ENCODE results near the gene PLAGL2. TPM values are rescaled to one million over a fixed set of nuclear protein-coding genes. Genes with fewer than 3 reads are reported as not detected.
A peak's percentile ranks its signal among the peaks of the same experiment; 100 is the strongest.
"Not testable (repeated sequence)": the region's sequence is repeated elsewhere in the genome, so short reads cannot be mapped to it uniquely, and the experiment has no call there.

The PLAGL2 gene
- polyA plus RNA-seq, 3 donors from 2014 or later: 1.3 to 3.4 (median 1.6) TPM

DNA sequence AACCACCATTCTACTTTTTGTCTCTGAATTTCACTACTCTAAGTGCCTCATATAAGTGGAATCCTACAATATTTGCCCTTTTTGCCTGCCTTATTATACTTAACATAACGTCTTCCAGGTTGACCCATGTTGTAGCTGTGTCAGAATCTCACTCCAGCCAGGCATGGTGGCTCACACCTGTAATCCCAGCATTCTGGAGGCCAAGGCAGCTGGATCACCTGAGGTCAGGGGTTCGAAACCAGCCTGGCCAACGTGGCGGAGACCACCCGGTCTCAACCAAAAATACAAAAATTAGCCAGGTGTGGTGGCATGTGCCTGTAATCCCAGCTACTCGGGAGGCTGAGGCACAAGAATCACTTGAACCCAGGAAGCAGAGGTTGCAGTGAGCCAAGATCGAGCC, 29.8 kb downstream of the PLAGL2 start:
- H3K27me3 Mint-ChIP-seq (ENCODE audit: low read depth in 3 of 3); H3K27ac Mint-ChIP-seq; H3K9me3 Mint-ChIP-seq; H3K4me1 Mint-ChIP-seq; DNase-seq; H3K4me3 Mint-ChIP-seq; H3K36me3 Mint-ChIP-seq: not testable (repeated sequence)

DNA sequence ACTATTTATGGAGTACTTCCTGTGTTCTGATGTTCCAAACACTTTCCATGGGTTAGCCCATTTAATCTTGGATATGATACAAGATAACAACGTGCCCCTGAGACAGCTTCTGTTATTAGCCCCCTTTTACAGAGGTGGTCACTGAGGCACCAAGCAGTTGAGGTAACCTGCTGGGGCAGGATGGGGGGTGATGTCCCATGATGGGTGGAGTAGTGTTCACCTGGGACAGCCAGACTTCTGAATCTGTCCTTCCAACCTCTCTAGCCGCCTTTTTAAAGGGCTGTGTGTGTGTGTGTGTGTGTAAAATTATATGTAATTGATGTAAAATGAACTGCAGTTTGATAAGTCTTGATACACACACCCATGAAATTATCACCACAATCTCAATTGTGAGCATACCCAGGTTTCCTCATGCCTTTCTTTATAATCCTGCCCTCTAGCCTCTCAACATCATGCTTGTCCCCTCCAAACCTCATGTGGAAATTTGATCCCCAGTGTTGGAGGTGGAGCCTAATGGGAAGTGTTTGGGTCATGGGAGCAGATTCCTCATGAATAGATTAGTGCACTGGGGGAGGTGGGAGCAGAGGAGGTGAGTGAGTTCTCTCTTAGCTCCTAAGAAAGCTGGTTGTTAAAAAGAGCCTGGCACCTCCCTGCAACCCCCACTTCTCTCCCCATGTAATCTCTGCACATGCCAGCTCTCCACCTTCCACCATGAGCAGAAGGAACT, 39.2 kb downstream of the PLAGL2 start:
- H3K27me3 Mint-ChIP-seq (ENCODE audit: low read depth in 3 of 3): no peaks in the 10 kb centered on the region
- DNase-seq: no peak
- no peaks in the 10 kb centered on the region for H3K4me1 Mint-ChIP-seq
- no peak overlapping the region for H3K4me3 Mint-ChIP-seq
- no peak overlapping the region for H3K27ac Mint-ChIP-seq
- H3K9me3 Mint-ChIP-seq: no peaks in the 10 kb centered on the region
- peaks cover 4 to 24% (median 7%) of the 10 kb centered on the region in 3 donors for H3K36me3 Mint-ChIP-seq

DNA sequence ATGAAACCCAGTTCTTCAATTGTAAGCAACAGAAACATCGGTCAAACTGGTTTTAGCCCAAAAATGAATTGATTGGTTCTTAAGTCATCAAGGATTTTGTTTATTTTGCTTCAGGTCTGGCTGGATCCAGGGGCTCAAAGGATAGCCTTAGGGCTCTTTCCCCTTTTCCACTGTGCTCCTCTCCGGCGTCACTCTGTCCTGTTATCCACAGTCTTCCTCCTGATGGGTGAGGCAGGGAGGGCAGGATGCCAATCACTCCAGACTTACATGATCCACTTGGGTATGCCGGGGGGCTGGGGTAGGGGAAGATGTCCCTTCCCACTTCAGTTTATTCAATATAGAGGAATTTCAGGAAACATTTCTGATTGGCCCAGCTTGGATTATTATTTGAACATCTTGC, 40.0 kb downstream of the PLAGL2 start:
- DNase-seq: no peak
- H3K4me3 Mint-ChIP-seq: no peak overlapping the region
- H3K4me1 Mint-ChIP-seq: no peaks in the 10 kb centered on the region
- H3K9me3 Mint-ChIP-seq: no peaks in the 10 kb centered on the region
- H3K27ac Mint-ChIP-seq: peak overlapping the region in 1 of 6 donors; percentile 53
- H3K27me3 Mint-ChIP-seq (ENCODE audit: low read depth in 3 of 3): no peaks in the 10 kb centered on the region
- peaks cover 6 to 26% (median 9%) of the 10 kb centered on the region in 3 donors for H3K36me3 Mint-ChIP-seq

DNA sequence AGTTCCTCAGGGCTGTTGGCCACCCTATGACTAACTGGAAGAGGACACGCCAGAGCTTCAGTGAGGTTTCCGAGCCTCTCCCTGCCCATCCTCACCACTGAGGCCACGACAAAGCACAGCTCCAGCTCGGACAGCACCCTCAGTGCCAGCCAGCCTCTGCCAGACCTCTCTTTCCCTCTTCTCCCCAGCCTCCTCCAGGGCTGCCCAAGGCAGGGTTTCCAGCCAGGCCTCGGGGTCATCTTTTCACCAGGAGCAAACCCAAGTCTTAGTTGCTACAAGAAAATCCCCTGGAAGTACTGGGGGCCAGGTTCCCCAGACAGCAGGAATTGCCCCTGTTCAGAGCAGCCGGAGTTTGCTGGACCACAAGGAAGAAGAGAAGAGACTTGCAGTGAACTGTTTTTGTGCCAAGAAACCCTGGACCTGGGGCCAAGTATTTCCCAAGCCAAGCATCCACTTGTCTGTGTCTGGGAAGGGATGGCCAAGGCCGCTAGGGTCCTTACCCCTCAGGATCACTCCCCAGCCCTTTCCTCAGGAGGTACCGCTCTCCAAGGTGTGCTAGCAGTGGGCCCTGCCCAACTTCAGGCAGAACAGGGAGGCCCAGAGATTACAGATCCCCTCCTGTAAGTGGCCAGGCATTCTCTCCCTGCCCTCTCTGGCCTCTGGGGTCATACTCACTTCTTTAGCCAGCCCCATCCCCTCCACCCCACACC, 41.6 kb downstream of the PLAGL2 start:
- no peak overlapping the region for H3K27ac Mint-ChIP-seq
- no peak for DNase-seq
- no peaks in the 10 kb centered on the region for H3K27me3 Mint-ChIP-seq (ENCODE audit: low read depth in 3 of 3)
- no peak overlapping the region for H3K4me3 Mint-ChIP-seq
- H3K36me3 Mint-ChIP-seq: peaks cover 19 to 42% (median 22%) of the 10 kb centered on the region in 3 donors
- no peaks in the 10 kb centered on the region for H3K9me3 Mint-ChIP-seq
- H3K4me1 Mint-ChIP-seq: no peaks in the 10 kb centered on the region

DNA sequence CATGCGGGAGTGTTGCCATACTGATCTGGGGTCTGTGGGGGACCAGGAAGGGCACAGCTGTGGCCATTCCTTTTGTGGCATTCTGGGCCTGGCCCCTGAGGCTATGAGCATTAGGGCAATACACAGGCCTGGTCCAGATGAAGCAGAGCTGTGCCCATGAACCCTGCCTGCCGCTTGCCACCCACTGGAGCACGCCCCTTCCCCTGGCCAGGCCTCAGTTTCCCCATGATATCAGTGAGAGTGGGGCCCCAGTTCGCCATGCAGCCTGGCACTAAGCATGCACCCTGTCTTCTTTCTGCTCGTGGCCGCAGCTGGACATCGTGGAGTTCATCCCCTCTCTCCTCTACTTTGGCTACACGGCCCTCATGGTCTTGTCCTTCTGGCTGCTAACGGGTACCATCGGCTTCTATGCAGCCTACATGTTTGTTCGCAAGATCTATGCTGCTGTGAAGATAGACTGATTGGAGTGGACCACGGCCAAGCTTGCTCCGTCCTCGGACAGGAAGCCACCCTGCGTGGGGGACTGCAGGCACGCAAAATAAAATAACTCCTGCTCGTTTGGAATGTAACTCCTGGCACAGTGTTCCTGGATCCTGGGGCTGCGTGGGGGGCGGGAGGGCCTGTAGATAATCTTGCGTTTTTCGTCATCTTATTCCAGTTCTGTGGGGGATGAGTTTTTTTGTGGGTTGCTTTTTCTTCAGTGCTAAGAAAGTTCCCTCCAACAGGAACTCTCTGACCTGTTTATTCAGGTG, 42.4 kb downstream of the PLAGL2 start:
- Mint-ChIP-seq H3K4me3 (no peak overlapping the region), H3K36me3 (peaks cover 19 to 47% (median 24%) of the 10 kb centered on the region in 3 donors), H3K4me1 (no peaks in the 10 kb centered on the region)

DNA sequence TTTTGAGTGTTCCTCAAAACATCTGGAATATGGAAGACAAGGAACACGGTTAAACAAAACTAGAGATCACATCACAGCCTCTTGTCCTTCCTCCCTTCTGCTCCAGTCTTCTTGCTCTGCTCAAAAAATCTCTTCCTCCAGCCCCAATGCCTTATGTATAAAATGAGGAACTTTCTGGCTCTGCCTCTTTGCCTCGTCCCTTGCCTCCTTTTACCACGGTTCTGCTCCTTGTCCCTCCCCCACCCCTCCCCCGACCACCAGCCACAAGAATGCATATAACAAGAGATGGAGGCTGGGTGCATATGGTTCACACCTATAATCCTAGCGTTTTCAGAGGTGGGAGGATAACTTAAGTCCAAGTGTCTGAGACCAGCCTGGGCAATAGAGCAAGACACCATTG, 43.6 kb downstream of the PLAGL2 start:
- Mint-ChIP-seq H3K27me3 (ENCODE audit: low read depth in 3 of 3) (peaks cover 0 to 1% (median 0%) of the 10 kb centered on the region in 3 donors), H3K4me1 (no peaks in the 10 kb centered on the region), H3K4me3 (no peak overlapping the region), H3K36me3 (peaks cover 19 to 52% (median 24%) of the 10 kb centered on the region in 3 donors), H3K9me3 (no peaks in the 10 kb centered on the region), H3K27ac (peak overlapping the region in 1 of 6 donors; percentile 23)
- DNase-seq: no peak

More for the DNA sequence above, 42.4 kb downstream of the PLAGL2 start:
- H3K27ac Mint-ChIP-seq: peak overlapping the region in 1 of 6 donors; percentile 13
- H3K27me3 Mint-ChIP-seq (ENCODE audit: low read depth in 3 of 3): no peaks in the 10 kb centered on the region
- no peak for DNase-seq
- no peaks in the 10 kb centered on the region for H3K9me3 Mint-ChIP-seq

DNA sequence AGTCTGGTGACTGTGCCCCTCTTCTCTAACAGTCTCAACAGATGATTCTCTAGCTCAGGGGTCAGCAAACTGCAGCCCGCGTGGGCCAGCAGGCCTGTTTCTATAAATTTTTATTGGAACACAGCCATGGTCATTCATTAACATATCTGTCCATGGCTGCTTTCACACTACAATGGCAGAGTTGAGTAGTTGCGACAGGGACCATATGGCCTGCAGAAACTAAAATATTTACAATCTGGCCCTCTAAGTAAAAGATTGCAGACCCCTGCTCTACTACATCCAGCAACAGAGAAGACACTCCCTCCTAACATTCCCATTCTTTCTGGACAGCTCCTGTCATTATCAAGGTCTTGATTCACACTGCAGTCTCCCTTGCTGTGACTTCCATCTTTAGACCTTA, 45.2 kb downstream of the PLAGL2 start:
- Mint-ChIP-seq H3K4me3 (no peak overlapping the region), H3K4me1 (no peaks in the 10 kb centered on the region), H3K27ac (peak overlapping the region in 2 of 6 donors; percentile 2 to 31), H3K9me3 (no peaks in the 10 kb centered on the region), H3K36me3 (peaks cover 18 to 54% (median 32%) of the 10 kb centered on the region in 3 donors), H3K27me3 (ENCODE audit: low read depth in 3 of 3) (peaks cover 0 to 1% (median 0%) of the 10 kb centered on the region in 3 donors)
- no peak for DNase-seq

DNA sequence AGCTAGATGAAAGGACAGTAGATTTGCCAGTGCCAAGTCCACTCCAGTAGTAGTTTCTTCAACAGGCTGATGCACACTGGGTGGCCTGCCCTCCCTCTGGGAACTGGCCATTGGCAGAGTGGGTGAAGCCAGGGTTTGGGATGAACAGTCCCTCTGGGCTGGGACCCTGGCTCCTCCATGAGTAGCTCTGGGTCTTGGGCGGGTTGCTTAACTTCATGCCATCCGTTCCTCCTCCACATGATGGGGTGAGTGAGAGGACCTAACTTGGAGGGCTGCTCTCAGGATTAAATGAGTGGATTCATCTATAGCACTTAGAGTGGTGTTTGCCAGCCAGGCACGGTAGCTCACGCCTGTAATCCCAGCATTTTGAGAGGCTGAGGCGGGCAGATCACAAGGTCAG, 47.2 kb downstream of the PLAGL2 start:
- H3K36me3 Mint-ChIP-seq: peaks cover 15 to 46% (median 30%) of the 10 kb centered on the region in 3 donors
- no peak overlapping the region for H3K27ac Mint-ChIP-seq
- H3K4me1 Mint-ChIP-seq: peaks cover 3 to 7% of the 10 kb centered on the region in 2 donors
- peaks cover 0 to 1% (median 0%) of the 10 kb centered on the region in 3 donors for H3K27me3 Mint-ChIP-seq (ENCODE audit: low read depth in 3 of 3)
- no peak for DNase-seq
- H3K4me3 Mint-ChIP-seq: no peak overlapping the region
- no peaks in the 10 kb centered on the region for H3K9me3 Mint-ChIP-seq

DNA sequence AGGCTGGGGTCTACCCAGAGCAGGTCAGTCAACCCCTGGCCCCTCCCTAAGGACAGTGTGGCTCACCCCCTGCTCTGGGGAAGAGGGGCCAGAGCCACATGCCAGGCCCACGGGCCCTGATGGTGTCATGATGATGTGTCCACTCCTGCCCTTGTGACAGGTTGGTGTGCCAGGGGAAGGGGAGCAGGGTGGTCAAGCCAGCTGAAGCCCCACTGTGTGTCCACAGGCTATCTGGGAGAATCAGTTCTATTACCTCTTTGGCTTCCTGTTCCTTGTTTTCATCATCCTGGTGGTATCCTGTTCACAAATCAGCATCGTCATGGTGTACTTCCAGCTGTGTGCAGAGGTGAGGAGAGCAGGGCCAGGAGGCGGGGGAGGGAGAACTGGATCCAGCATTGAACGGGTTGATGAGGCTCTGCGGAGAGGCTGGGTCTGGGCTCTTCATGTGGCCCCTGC, 47.7 kb downstream of the PLAGL2 start:
- Mint-ChIP-seq H3K27ac (no peak overlapping the region), H3K4me3 (no peak overlapping the region), H3K36me3 (peaks cover 15 to 48% (median 27%) of the 10 kb centered on the region in 3 donors), H3K27me3 (ENCODE audit: low read depth in 3 of 3) (peaks cover 0 to 1% (median 0%) of the 10 kb centered on the region in 3 donors), H3K4me1 (peaks cover 7 to 13% of the 10 kb centered on the region in 2 donors), H3K9me3 (no peaks in the 10 kb centered on the region)
- no peak for DNase-seq

DNA sequence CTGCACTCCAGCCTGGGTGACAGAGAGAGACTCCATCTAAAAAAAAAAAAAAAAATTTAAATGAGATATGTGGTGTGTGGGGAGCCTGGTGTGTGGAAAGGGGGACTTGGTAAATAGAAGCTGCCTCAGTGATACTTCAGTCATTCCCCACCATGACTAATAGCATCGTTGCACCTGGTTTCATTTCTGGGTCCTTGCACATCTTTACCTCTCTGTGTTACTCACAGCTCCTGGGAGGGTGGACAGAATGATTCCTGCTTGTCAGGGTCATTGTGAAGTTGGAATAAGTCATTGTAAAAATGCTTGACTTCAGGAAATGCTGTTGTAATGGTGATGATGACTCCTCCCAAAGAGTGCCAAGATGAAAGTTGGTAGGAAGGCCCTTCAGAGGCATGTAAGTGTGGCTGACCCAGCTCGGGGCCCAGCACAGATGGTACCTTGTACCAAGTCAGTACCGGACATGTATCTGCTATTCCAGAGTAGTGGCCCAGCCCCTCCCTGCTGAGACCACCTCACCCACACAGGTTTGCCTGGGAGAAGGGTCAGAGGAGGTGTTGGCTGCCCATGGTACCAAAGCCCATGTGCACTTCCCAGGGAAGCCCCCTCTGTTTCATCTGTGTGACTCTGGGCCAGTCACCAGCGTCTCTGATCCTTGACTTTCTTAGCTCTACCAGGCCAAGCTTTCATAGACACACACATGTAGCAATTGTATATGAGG, 48.4 kb downstream of the PLAGL2 start:
- peaks cover 9 to 17% of the 10 kb centered on the region in 2 donors for H3K4me1 Mint-ChIP-seq
- H3K4me3 Mint-ChIP-seq: no peak overlapping the region
- peaks cover 0 to 1% (median 0%) of the 10 kb centered on the region in 3 donors for H3K27me3 Mint-ChIP-seq (ENCODE audit: low read depth in 3 of 3)
- no peak for DNase-seq
- H3K9me3 Mint-ChIP-seq: no peaks in the 10 kb centered on the region
- H3K27ac Mint-ChIP-seq: no peak overlapping the region
- peaks cover 18 to 48% (median 27%) of the 10 kb centered on the region in 3 donors for H3K36me3 Mint-ChIP-seq

DNA sequence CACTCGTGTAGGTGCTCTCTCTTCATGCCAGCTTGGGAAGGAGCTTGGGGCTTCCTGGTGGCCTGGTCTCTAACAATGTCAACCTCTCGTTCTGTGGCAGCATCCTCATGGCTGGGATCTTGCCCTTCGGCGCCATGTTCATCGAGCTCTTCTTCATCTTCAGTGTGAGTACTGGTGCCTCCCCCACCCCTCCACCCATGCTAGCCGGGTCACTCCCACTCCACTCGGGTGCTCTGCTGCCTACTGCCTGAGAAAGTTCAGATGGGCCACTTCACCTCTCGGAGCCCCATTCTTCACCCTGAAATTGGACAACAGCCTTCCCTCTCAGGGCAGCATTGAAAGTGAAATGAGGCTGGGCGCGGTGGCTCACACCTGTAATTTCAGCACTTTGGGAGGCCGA, 49.2 kb downstream of the PLAGL2 start:
- no peak overlapping the region for H3K4me3 Mint-ChIP-seq
- H3K27me3 Mint-ChIP-seq (ENCODE audit: low read depth in 3 of 3): peaks cover 0 to 1% (median 0%) of the 10 kb centered on the region in 3 donors
- peaks cover 9 to 17% of the 10 kb centered on the region in 2 donors for H3K4me1 Mint-ChIP-seq
- no peak for DNase-seq
- no peaks in the 10 kb centered on the region for H3K9me3 Mint-ChIP-seq
- peaks cover 18 to 48% (median 27%) of the 10 kb centered on the region in 3 donors for H3K36me3 Mint-ChIP-seq
- H3K27ac Mint-ChIP-seq: no peak overlapping the region

DNA sequence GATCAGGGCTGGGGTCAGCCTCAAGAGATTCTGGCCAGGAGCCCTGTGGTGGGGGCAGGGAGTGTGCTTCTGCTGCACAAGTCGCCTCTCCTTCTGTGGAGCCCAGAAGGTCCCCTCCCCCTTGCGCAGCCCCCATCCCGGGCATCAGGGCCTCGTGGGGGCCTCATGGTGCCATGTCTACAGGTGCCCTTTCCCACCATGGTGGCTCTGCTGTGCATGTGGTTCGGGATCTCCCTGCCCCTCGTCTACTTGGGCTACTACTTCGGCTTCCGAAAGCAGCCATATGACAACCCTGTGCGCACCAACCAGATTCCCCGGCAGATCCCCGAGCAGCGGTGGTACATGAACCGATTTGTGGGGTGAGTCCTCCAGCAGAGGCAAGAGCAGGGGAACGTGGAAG, 49.9 kb downstream of the PLAGL2 start:
- H3K27me3 Mint-ChIP-seq (ENCODE audit: low read depth in 3 of 3): peaks cover 0 to 2% (median 0%) of the 10 kb centered on the region in 3 donors
- H3K27ac Mint-ChIP-seq: no peak overlapping the region
- DNase-seq: no peak
- H3K4me1 Mint-ChIP-seq: peaks cover 9 to 17% of the 10 kb centered on the region in 2 donors
- no peaks in the 10 kb centered on the region for H3K9me3 Mint-ChIP-seq
- no peak overlapping the region for H3K4me3 Mint-ChIP-seq
- H3K36me3 Mint-ChIP-seq: peaks cover 16 to 47% (median 26%) of the 10 kb centered on the region in 3 donors
